Mesendoderm (in vitro differentiated cells): ENCODE measurements around the gene WDR43.

Experiments used
- DNase-seq: peaks from one replicate; pipeline ENCODE4 v3.0.0; 2013
- H2AK5ac ChIP-seq: 2 replicates; pipeline ENCODE4 v1.6.1; 2013; ENCODE audit warnings: low read length, inconsistent platforms
- H2BK120ac ChIP-seq: 2 replicates; pipeline ENCODE4 v1.6.1; 2013; ENCODE audit warnings: low read depth, mild to moderate bottlenecking, low read length, moderate library complexity, mixed read lengths
- H2BK15ac ChIP-seq: replicated peaks from 2 replicates; pipeline ENCODE4 v1.6.1; 2013; ENCODE audit warnings: low read depth, mild to moderate bottlenecking, moderate library complexity
- H2BK5ac ChIP-seq: 2 replicates; pipeline ENCODE4 v1.6.1; 2013; ENCODE audit warnings: low read length, inconsistent platforms
- H3K18ac ChIP-seq: 2 replicates; pipeline ENCODE4 v1.6.1; 2013; ENCODE audit warnings: mild to moderate bottlenecking, low read length, mixed read lengths
- H3K23ac ChIP-seq: one replicate; pipeline ENCODE4 v1.6.1; 2013; ENCODE audit warnings: low read length
- H3K27ac ChIP-seq: 2 replicates; pipeline ENCODE4 v1.5.1; 2013; ENCODE audit warnings: low read depth, mild to moderate bottlenecking, inconsistent platforms, low read length, moderate library complexity
- H3K27me3 ChIP-seq: 2 replicates; pipeline ENCODE4 v1.6.1; 2013; ENCODE audit warnings: low read length, control low read depth, mild to moderate bottlenecking, inconsistent platforms; ENCODE audit not compliant: insufficient read depth, poor library complexity
- H3K36me3 ChIP-seq: 2 replicates; pipeline ENCODE4 v1.6.1; 2013; ENCODE audit warnings: low read length, inconsistent platforms; ENCODE audit not compliant: control insufficient read depth, insufficient read depth
- H3K4ac ChIP-seq: one replicate; pipeline ENCODE4 v1.6.1; 2013; ENCODE audit warnings: low read depth, mild to moderate bottlenecking, low read length, moderate library complexity
- H3K4me1 ChIP-seq: 2 replicates; pipeline ENCODE4 v1.6.1; 2013; ENCODE audit warnings: low read depth, low read length, inconsistent platforms; ENCODE audit not compliant: control insufficient read depth
- H3K4me2 ChIP-seq: 2 replicates; pipeline ENCODE4 v1.6.1; 2013; ENCODE audit warnings: low read length
- H3K4me3 ChIP-seq: 2 replicates; pipeline ENCODE4 v1.5.1; 2013; ENCODE audit warnings: mild to moderate bottlenecking, low read length
- H3K56ac ChIP-seq: one replicate; pipeline ENCODE4 v1.6.1; 2013; ENCODE audit warnings: low read length
- H3K79me1 ChIP-seq: 2 replicates; pipeline ENCODE4 v1.6.1; 2013; ENCODE audit warnings: low read length, inconsistent platforms
- H3K79me2 ChIP-seq: 2 replicates; pipeline ENCODE4 v1.6.1; 2013; ENCODE audit warnings: mild to moderate bottlenecking, low read length; ENCODE audit not compliant: control insufficient read depth, insufficient read depth
- H3K9ac ChIP-seq: 2 replicates; pipeline ENCODE4 v1.6.1; 2013; ENCODE audit warnings: low read length, inconsistent platforms
- H4K5ac ChIP-seq: one replicate; pipeline ENCODE4 v1.6.1; 2013; ENCODE audit warnings: low read length
- H4K8ac ChIP-seq: one replicate; pipeline ENCODE4 v1.6.1; 2013; ENCODE audit warnings: low read depth, mild to moderate bottlenecking, control low read depth, low read length, moderate library complexity
- WGBS: extraction: QIAGEN DNeasy Blood & Tissue Kit; methylation state at CpG from one replicate; pipeline ENCODE4 v1.1.7; 2013; ENCODE audit warnings: low lambda C conversion rate, missing lambda C conversion rate; ENCODE audit not compliant: insufficient coverage; ENCODE audit errors: extremely low coverage; 5-methylcytosine and 5-hydroxymethylcytosine counted together

Gene WDR43

DNA sequence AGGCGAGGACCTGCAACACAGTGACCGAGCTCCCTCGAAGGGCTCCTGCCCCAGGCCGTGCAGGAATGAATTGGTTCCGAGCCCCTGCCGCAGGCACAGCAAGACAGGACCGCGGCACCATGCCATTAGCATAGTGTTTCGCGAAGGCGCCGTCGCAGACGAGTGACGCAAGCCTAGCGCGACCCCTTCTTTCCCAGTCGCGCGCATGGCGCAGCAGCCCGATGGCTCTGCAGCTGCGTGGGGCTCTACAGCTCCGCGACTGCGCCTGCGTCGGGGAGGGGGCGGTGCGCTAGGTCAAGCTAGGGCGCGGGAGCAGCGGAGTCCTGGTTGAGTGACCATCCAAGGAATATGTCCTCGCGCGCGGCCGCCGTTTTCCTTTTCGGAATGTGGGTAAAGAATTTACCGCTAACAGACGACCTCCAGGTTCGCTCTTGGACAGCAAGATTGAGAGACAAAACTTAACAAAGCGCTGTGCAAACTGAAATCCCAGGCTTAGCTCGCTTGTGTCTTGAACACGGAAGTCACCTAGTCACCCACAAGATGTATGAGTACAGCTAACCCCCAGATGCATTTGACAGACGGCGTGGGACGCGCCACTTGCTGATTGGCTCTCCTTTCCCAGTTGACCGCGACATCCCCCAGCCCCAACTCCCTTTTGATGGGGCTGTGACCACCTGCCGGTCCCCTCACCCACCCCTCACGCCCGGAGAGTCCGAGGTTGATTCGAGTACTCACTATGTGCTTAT, 24.1 kb upstream of the WDR43 start, which contains the start of gene TRMT61B:
TSS of gene TRMT61B (minus strand) at position 164 of the 746 bp plus-strand sequence. CDS start at position 132, 32 bp downstream.
- peak within 1 kb of the TSS; percentile 97 for H3K56ac ChIP-seq
- no peak within 1 kb of the TSS for H3K18ac ChIP-seq
- no peak within 1 kb of the TSS for H3K27ac ChIP-seq
- H2BK15ac ChIP-seq = no peak within 1 kb of the TSS
- H3K79me2 ChIP-seq = peaks cover 20% of the 10 kb centered on the region
- no peaks in the 10 kb centered on the region for H3K4me1 ChIP-seq
- WGBS = no CpG with 5 or more reads among the region's 57 CpGs
- peak; percentile 98 for DNase-seq
- H3K4me3 ChIP-seq = peak within 1 kb of the TSS; percentile 100
- H4K8ac ChIP-seq = no peak within 1 kb of the TSS
- H3K4ac ChIP-seq = no peak within 1 kb of the TSS
- no peak within 1 kb of the TSS for H2BK5ac ChIP-seq
- peaks cover 11% of the 10 kb centered on the region for H3K79me1 ChIP-seq
- peak within 1 kb of the TSS; percentile 87 for H4K5ac ChIP-seq
- H3K4me2 ChIP-seq = peak within 1 kb of the TSS; percentile 99
- no peak within 1 kb of the TSS for H2AK5ac ChIP-seq
- H3K23ac ChIP-seq = peak within 1 kb of the TSS; percentile 89
- H3K9ac ChIP-seq = peak within 1 kb of the TSS; percentile 97
- H3K36me3 ChIP-seq = no peaks in the 10 kb centered on the region
- H3K27me3 ChIP-seq = no peaks in the 10 kb centered on the region
- no peak within 1 kb of the TSS for H2BK120ac ChIP-seq

DNA sequence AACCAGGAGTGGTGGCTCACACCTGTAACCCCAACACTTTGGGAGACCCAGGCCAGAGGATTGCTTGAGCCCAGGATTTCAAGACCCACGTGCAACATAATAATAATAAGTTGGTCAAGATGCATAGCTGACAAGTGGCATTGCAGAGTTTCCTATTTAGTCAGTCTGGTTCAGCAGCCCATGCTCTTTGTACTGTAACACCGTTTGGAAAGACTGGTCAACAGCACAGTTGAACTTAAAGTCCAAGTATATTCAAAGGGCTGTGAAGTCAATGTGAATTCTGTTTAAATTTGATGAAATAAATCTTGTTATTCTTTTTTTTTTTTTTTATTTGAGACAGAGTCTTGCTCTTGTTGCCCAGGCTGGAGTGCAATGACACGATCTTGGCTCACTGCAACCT, 22.8 kb upstream of the WDR43 start:
- no peak overlapping the region for H3K27ac ChIP-seq
- H3K79me1 ChIP-seq = peaks cover 8% of the 10 kb centered on the region
- peaks cover 20% of the 10 kb centered on the region for H3K79me2 ChIP-seq
- no peak overlapping the region for H3K4me3 ChIP-seq
- no peak overlapping the region for H3K56ac ChIP-seq
- no peak overlapping the region for H2BK120ac ChIP-seq
- no peak overlapping the region for H4K8ac ChIP-seq
- no peaks in the 10 kb centered on the region for H3K36me3 ChIP-seq
- DNase-seq = no peak
- H2BK15ac ChIP-seq = no peak overlapping the region
- no peaks in the 10 kb centered on the region for H3K4me1 ChIP-seq
- no peak overlapping the region for H3K4me2 ChIP-seq
- H3K23ac ChIP-seq = no peak overlapping the region
- H3K9ac ChIP-seq = no peak overlapping the region
- no CpG with 5 or more reads among the region's 3 CpGs for WGBS
- H3K27me3 ChIP-seq = no peaks in the 10 kb centered on the region
- no peak overlapping the region for H2AK5ac ChIP-seq
- H3K4ac ChIP-seq = no peak overlapping the region
- no peak overlapping the region for H2BK5ac ChIP-seq
- no peak overlapping the region for H4K5ac ChIP-seq
- no peak overlapping the region for H3K18ac ChIP-seq

DNA sequence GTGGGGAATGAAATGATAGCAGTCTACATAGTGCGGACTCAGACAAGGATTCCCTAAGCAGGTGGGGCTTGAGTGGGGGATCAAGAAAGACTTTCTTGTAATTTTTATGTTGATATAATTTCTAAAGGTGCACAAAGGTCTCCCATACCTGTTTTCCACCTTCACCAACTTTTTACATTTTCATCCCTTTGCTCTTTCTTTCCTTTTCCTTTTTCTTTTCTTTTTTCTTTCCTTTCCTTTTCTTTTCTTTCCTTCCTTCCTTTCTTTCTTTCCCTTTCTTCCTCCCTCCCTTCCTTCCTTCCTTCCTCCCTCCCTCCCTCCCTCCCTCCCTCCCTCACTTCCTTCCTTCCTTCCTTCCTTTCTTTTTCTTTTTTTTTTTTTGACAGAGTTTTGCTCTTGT, 14.3 kb upstream of the WDR43 start:
- WGBS = no CpG with 5 or more reads among the region's 1 CpG
- Histone ChIP-seq H3K79me1 (no peaks in the 10 kb centered on the region), H3K79me2 (no peaks in the 10 kb centered on the region), H2BK15ac (no peak overlapping the region), H3K18ac (no peak overlapping the region), H3K4me3 (no peak overlapping the region), H3K56ac (no peak overlapping the region), H3K4ac (no peak overlapping the region), H3K9ac (no peak overlapping the region), H3K27me3 (no peaks in the 10 kb centered on the region), H4K5ac (no peak overlapping the region), H3K36me3 (no peaks in the 10 kb centered on the region), H4K8ac (no peak overlapping the region), H3K4me2 (no peak overlapping the region), H3K23ac (no peak overlapping the region), H2AK5ac (no peak overlapping the region), H3K4me1 (no peaks in the 10 kb centered on the region), H3K27ac (no peak overlapping the region), H2BK5ac (no peak overlapping the region), H2BK120ac (no peak overlapping the region)
- DNase-seq = no peak

DNA sequence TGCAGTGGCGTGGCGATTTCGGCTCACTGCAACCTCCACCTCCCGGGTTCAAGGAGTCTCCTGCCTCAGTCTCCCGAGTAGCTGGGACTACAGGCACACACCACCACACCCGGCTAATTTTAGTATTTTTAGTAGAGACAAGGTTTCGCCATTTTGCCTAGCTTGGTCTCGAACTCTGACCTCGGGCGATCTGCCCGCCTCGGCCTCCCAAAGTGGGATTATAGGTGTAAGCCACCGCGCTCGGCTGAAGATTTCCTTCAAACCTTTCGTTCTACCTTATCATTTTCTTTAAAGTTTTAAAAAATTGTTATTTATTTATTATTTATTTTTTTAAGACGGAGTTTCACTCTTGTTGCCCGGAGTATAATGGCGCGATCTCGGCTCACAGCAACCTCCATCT, 979 bp upstream of the WDR43 start:
- DNase-seq = no peak
- Histone ChIP-seq H3K23ac (no peak overlapping the region), H2BK5ac (no peak overlapping the region), H3K79me2 (peaks cover 39% of the 10 kb centered on the region), H2BK15ac (no peak overlapping the region), H3K4me1 (peaks cover 5% of the 10 kb centered on the region), H2AK5ac (no peak overlapping the region), H3K27me3 (no peaks in the 10 kb centered on the region), H3K79me1 (no peaks in the 10 kb centered on the region), H4K5ac (no peak overlapping the region), H4K8ac (no peak overlapping the region), H3K9ac (no peak overlapping the region), H3K27ac (no peak overlapping the region), H3K36me3 (no peaks in the 10 kb centered on the region), H3K18ac (no peak overlapping the region), H3K4me2 (no peak overlapping the region), H3K4me3 (no peak overlapping the region), H2BK120ac (no peak overlapping the region), H3K4ac (no peak overlapping the region), H3K56ac (no peak overlapping the region)
- WGBS = no CpG with 5 or more reads among the region's 21 CpGs

DNA sequence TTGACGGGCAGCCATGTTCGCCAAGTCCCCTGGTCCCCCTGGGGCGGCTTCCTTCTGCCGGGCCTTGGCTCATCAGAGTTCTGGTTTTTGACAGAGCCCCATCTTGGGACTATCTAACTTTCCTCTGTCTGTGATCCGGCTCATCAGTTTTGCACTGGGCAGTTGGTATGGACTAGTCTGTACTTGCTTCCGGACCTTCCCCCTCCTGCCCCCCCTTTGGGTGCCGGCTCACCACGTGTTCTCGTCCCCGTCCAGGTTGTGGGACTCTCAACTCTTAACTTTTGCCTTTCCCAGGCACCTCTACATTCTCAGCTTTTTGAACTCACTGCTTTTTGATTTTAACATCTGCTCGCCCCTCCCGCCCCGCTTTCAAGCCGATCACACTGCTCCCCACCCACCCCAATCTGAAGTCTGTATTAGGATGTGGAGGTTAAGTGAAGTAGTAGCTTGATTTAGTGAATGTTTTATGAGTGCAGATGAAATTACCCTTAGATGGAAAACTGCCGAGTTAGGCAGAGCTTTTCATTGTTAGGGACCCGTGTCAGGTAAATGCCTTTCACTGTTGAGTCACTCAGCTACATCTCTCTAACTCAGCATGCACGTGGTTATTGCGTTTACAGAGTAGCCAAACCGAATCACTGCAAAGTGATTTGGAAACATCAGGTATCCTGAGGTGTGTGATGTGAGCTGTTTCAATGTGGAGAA, 874 bp downstream of the WDR43 start:
- WGBS = no CpG with 5 or more reads among the region's 19 CpGs
- peak; percentile 64 for DNase-seq

More for the DNA sequence above, 874 bp downstream of the WDR43 start:
- H3K4ac ChIP-seq = peak overlapping the region; percentile 96
- peak overlapping the region; percentile 7 for H3K27ac ChIP-seq
- no peak overlapping the region for H4K5ac ChIP-seq
- H3K79me2 ChIP-seq = peaks cover 57% of the 10 kb centered on the region
- H3K27me3 ChIP-seq = no peaks in the 10 kb centered on the region
- H4K8ac ChIP-seq = no peak overlapping the region
- no peak overlapping the region for H2BK5ac ChIP-seq
- peak overlapping the region; percentile 98 for H3K4me3 ChIP-seq
- no peak overlapping the region for H2AK5ac ChIP-seq
- no peaks in the 10 kb centered on the region for H3K79me1 ChIP-seq
- H3K9ac ChIP-seq = peak overlapping the region; percentile 99
- peak overlapping the region; percentile 100 for H3K56ac ChIP-seq
- H2BK15ac ChIP-seq = no peak overlapping the region
- no peaks in the 10 kb centered on the region for H3K36me3 ChIP-seq
- H3K18ac ChIP-seq = peak overlapping the region; percentile 9
- H3K4me2 ChIP-seq = peak overlapping the region; percentile 38
- H3K23ac ChIP-seq = no peak overlapping the region
- H3K4me1 ChIP-seq = peaks cover 5% of the 10 kb centered on the region
- no peak overlapping the region for H2BK120ac ChIP-seq
